Measurements from ENCODE around the gene SLC39A11. TPM values are rescaled to one million over a fixed set of nuclear protein-coding genes. Genes with fewer than 3 reads are reported as not detected.

Gene SLC39A11
- total RNA-seq, 2 experiments from 2014 or later = 25.6 to 51.5 TPM

DNA sequence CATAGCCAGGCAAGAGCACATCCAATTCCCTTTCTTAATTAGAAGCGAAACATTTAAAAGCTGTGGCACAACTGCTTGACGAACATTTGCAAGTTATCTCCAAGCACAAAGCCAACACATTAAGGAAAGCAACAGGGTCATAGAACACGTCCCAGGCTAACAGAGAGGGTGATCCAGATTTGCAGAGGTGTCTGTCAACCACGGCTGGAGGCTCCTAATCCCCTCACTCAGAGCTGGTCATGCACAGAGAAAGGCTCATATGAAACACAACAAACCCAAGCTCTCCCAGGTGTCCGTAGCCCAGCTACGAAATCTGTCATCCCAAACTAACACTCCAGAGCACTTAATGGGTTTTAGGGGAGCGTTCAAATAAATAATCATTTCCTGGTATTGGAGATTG lies 276.1 kb downstream of the SLC39A11 start:
- Histone ChIP-seq H4K20me1 (ENCODE audit: insufficient read depth, low read length) (no peaks in the 10 kb centered on the region), H3K79me2 (ENCODE audit: insufficient read depth, low read depth, low read length) (no peaks in the 10 kb centered on the region), H3K27ac (ENCODE audit: low read depth, low read length, poor library complexity, severe bottlenecking) (no peak overlapping the region), H3K4me1 (ENCODE audit: insufficient read depth, low read length, poor library complexity, severe bottlenecking) (no peaks in the 10 kb centered on the region), H3K4me3 (ENCODE audit: low read depth, low read length, poor library complexity, severe bottlenecking) (no peak overlapping the region), H3K9me3 (ENCODE audit: low read length) (peaks cover 9% of the 10 kb centered on the region; the same call in 1 of the 2 replicates), H2AFZ (ENCODE audit: low read length) (no peak overlapping the region), H3K4me2 (ENCODE audit: low read length) (no peak overlapping the region), H3K36me3 (ENCODE audit: insufficient read depth, low read length) (peaks cover 15% of the 10 kb centered on the region), H3K9me2 (ENCODE audit: insufficient read depth, low read length) (no peaks in the 10 kb centered on the region)
- intact Hi-C loops (cut with micrococcal nuclease; ENCODE audit: unreplicated experiment) = no loop called here
- no TSS peak for BruUV-seq (replicated peaks)
- ChIA-PET CTCF (ENCODE audit: unreplicated experiment) (no interaction called here), POLR2A (no interaction called here)
- TF ChIP-seq EZH2phosphoT487 (IDR thresholded peaks at IDR 0.05; ENCODE audit: borderline replicate concordance, low read depth, low read length) = no peak
- TF ChIP-seq, protein P1, sequence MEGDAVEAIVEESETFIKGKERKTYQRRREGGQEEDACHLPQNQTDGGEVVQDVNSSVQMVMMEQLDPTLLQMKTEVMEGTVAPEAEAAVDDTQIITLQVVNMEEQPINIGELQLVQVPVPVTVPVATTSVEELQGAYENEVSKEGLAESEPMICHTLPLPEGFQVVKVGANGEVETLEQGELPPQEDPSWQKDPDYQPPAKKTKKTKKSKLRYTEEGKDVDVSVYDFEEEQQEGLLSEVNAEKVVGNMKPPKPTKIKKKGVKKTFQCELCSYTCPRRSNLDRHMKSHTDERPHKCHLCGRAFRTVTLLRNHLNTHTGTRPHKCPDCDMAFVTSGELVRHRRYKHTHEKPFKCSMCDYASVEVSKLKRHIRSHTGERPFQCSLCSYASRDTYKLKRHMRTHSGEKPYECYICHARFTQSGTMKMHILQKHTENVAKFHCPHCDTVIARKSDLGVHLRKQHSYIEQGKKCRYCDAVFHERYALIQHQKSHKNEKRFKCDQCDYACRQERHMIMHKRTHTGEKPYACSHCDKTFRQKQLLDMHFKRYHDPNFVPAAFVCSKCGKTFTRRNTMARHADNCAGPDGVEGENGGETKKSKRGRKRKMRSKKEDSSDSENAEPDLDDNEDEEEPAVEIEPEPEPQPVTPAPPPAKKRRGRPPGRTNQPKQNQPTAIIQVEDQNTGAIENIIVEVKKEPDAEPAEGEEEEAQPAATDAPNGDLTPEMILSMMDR (conservative IDR thresholded peaks at IDR 0.05; ENCODE audit: low read length) = no peak
- no peak for DNase-seq (ENCODE audit: low spot score)

DNA sequence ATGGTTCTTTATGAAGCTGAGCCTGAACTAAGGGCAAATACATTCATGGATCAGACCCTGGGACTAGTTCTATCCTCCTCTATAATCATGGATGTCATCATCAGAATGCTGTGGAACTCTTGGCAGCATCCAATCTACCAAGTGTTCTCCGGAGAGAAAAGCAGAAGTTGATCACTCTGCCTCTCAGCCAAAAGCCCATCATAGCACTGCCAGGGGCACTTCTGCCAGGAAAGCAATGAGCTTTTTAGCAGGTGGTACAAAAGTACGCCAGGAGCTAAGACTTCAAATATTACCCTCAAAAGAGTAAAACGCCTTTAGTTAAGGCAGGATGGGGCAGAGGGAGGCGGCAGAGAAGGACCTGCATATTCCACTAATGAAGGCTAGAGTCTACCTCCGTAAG lies 279.0 kb downstream of the SLC39A11 start:
- peaks cover 15% of the 10 kb centered on the region for H3K36me3 ChIP-seq (ENCODE audit: insufficient read depth, low read length)
- no peak overlapping the region for H3K4me3 ChIP-seq (ENCODE audit: low read depth, low read length, poor library complexity, severe bottlenecking)
- DNase-seq (ENCODE audit: low spot score) = no peak
- CTCF ChIA-PET (ENCODE audit: unreplicated experiment) = no interaction called here
- no peak overlapping the region for H3K27ac ChIP-seq (ENCODE audit: low read depth, low read length, poor library complexity, severe bottlenecking)
- H3K9me3 ChIP-seq (ENCODE audit: low read length) = peaks cover 12% of the 10 kb centered on the region; the same call in 1 of the 2 replicates
- H3K9me2 ChIP-seq (ENCODE audit: insufficient read depth, low read length) = no peaks in the 10 kb centered on the region
- POLR2A ChIA-PET = interaction anchor here (1.3 kb wide), 1 partner anchor 21 kb away, joined by 3 read pairs; no protein-coding TSS in a partner anchor
- H2AFZ ChIP-seq (ENCODE audit: low read length) = no peak overlapping the region
- BruUV-seq (replicated peaks) = no TSS peak
- no peaks in the 10 kb centered on the region for H3K4me1 ChIP-seq (ENCODE audit: insufficient read depth, low read length, poor library complexity, severe bottlenecking)
- no peaks in the 10 kb centered on the region for H3K79me2 ChIP-seq (ENCODE audit: insufficient read depth, low read depth, low read length)
- no peaks in the 10 kb centered on the region for H4K20me1 ChIP-seq (ENCODE audit: insufficient read depth, low read length)
- TF ChIP-seq EZH2phosphoT487 (IDR thresholded peaks at IDR 0.05; ENCODE audit: borderline replicate concordance, low read depth, low read length) = no peak
- TF ChIP-seq, protein P1 (conservative IDR thresholded peaks at IDR 0.05; ENCODE audit: low read length) = no peak
- H3K4me2 ChIP-seq (ENCODE audit: low read length) = no peak overlapping the region
- intact Hi-C loops (cut with micrococcal nuclease; ENCODE audit: unreplicated experiment) = no loop called here

DNA sequence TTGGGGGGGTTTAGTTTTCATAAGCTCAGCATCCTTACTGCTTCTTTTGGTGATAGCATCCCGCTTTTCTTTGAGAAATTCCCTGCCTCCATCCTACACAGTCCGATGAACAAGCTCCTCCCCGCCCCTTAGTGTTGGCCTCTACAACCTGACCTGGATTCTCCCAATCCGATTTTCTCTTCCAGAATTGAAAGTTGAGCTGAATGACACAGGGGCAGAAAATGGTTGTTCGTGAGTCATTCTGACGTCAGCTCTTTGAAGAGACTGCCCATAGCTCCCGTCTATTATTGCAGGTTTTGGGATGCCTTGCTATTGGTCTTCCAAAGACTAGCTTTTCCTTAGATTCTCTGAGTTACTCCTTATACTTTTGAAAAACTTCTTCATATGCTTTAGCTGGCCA lies 279.7 kb downstream of the SLC39A11 start:
- no peaks in the 10 kb centered on the region for H4K20me1 ChIP-seq (ENCODE audit: insufficient read depth, low read length)
- H3K9me2 ChIP-seq (ENCODE audit: insufficient read depth, low read length) = no peaks in the 10 kb centered on the region
- H3K9me3 ChIP-seq (ENCODE audit: low read length) = peaks cover 12% of the 10 kb centered on the region; the same call in 1 of the 2 replicates
- H3K79me2 ChIP-seq (ENCODE audit: insufficient read depth, low read depth, low read length) = no peaks in the 10 kb centered on the region
- DNase-seq (ENCODE audit: low spot score) = no peak
- TF ChIP-seq, protein P1 (conservative IDR thresholded peaks at IDR 0.05; ENCODE audit: low read length) = no peak
- no peak for TF ChIP-seq EZH2phosphoT487 (IDR thresholded peaks at IDR 0.05; ENCODE audit: borderline replicate concordance, low read depth, low read length)
- H3K4me3 ChIP-seq (ENCODE audit: low read depth, low read length, poor library complexity, severe bottlenecking) = no peak overlapping the region
- POLR2A ChIA-PET = interaction anchor here (1.3 kb wide), 1 partner anchor 21 kb away, joined by 3 read pairs; no protein-coding TSS in a partner anchor
- peaks cover 9% of the 10 kb centered on the region for H3K36me3 ChIP-seq (ENCODE audit: insufficient read depth, low read length)
- CTCF ChIA-PET (ENCODE audit: unreplicated experiment) = no interaction called here
- no peaks in the 10 kb centered on the region for H3K4me1 ChIP-seq (ENCODE audit: insufficient read depth, low read length, poor library complexity, severe bottlenecking)
- intact Hi-C loops (cut with micrococcal nuclease; ENCODE audit: unreplicated experiment) = no loop called here
- no peak overlapping the region for H3K4me2 ChIP-seq (ENCODE audit: low read length)
- H3K27ac ChIP-seq (ENCODE audit: low read depth, low read length, poor library complexity, severe bottlenecking) = no peak overlapping the region
- H2AFZ ChIP-seq (ENCODE audit: low read length) = no peak overlapping the region
- TSS peak; percentile 15 for BruUV-seq (replicated peaks)

Measured in OCI-LY7 (cell line).